HG03565 (cell line): Measurements from ENCODE around the gene RYR2.
"Not testable (repeated sequence)": the region's sequence is repeated elsewhere in the genome, so short reads cannot be mapped to it uniquely, and the experiment has no call there.

Source experiments
- ATAC-seq: cut with Tn5 transposase; IDR thresholded peaks from one replicate; pipeline ENCODE4 v1.9.1; 2021; ENCODE audit warnings: mild to moderate bottlenecking, moderate library complexity; ENCODE audit not compliant: unreplicated experiment

The RYR2 gene

GRCh38 chr1:237139732-237140131, 97.7 kb downstream of the RYR2 start:
- ATAC-seq = no peak

GRCh38 chr1:237140986-237141385, 99.0 kb downstream of the RYR2 start:
- no peak for ATAC-seq

DNA sequence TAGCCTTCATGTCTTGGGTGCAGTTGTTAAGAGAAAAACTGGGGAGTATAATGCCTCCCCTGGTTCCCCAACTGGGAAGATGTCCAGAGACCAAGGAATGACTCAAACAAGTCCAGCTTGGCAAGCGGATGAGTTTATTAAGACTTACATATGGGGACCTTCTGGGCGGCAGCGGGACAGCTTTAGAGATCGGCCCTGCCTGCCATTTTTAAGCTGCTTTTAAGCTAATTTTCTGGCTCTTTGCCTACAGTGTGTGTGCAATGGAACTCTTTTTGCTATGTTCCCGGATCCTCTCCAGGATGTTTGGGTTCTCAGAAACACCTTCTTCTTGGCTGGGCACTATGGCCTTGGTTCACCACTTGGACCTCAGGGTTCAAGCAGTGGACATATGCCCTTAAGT, 99.5 kb downstream of the RYR2 start:
- ATAC-seq = no peak

DNA sequence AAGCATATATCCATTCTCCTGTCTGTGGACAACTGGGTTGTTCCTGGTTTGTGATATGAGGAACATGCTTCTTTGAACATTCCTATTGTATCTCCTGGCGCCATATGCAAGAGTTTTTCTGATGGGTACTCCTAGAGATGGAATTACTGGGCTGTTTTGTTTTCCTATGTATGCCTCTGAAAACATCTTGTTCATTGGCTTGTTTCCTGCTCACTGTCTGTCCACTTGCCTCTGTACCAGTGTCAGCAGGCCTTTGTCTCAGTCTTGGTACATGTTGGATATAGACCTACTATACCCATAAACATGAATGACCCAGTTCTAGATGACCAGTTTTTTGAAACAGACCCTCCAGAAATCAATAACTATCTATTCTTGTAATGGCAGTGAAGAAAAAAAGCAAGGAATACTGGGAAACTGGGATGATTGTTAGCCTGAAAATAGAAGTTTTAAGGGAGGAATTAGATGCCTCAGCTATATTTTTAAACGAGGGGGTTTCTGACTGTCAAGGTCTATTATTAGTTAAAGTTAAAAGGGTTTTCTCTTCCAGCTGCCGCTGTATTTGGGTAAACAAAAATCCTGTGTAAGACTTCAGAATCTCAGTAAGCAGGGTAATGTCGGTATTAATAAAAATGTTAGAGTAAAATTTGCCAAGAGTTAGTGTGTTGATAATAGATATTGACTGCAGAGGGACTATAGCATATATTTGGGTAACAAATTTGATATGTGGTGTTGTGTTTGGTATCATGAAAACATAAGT, 103.6 kb downstream of the RYR2 start:
- ATAC-seq = no peak

GRCh38 chr1:237146241-237146640, 104.3 kb downstream of the RYR2 start:
- no peak for ATAC-seq

GRCh38 chr1:237149857-237150256, 107.9 kb downstream of the RYR2 start:
- no peak for ATAC-seq

DNA sequence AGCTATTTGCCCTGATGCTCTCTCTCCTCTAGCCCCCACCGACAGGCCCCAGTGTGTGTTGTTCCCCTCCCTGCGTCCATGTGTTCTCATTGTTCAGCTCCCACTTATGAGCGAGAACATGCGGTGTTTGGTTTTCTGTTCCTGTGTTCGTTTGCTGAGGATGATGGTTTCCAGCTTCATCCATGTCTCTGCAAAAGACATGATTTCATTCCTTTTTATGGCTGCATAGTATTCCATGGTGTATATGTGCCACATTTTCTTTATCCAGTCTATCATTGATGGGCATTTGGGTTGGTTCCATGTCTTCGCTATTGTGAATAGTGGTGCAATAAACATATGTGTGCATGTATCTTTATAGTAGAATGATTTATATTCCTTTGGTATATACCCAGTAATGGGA, 110.0 kb downstream of the RYR2 start:
- not testable (repeated sequence) for ATAC-seq

DNA sequence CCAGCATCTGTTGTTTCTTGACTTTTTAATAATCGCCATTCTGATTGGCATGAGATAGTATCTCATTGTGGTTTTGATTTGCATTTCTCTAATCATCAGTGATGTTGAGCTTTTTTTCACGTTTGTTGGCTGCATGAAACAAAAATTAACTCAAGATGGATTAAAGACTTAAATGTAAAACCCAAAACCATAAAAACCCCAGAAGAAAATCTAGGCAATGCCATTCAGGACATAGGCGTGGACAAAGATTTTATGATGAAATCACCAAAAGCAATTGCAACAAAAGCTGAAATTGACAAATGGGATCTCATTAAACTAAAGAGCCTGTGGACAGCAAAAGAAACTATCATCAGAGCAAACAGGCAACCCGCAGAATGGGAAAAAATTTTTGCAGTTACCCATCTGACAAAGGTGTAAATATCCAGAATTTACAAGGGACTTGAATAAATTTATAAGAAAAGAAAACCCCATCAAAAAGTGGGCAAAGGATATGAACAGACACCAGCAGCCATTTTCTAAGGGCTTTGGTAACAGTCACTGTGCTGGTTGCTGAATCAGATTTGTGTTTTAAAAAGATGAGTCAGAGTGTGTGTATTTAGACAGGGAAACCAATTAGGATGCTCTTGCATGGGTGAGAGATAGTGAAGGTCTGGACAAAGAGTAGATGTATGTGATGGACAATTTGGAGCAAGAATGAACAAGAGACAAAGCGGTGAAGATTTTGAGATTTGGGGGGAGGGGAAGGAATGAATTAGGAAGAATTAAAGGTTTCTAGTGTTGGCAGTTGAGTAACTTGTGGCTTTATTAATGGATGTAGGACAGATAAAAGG, 110.7 kb downstream of the RYR2 start:
- ATAC-seq = no peak

- ATAC-seq = no peak
Observed at GRCh38 chr1:237154157-237154556, 112.2 kb downstream of the RYR2 start.

GRCh38 chr1:237164406-237165352, 122.7 kb downstream of the RYR2 start:
- ATAC-seq = no peak

- ATAC-seq = no peak
Observed at GRCh38 chr1:237166086-237166485, 124.1 kb downstream of the RYR2 start.

DNA sequence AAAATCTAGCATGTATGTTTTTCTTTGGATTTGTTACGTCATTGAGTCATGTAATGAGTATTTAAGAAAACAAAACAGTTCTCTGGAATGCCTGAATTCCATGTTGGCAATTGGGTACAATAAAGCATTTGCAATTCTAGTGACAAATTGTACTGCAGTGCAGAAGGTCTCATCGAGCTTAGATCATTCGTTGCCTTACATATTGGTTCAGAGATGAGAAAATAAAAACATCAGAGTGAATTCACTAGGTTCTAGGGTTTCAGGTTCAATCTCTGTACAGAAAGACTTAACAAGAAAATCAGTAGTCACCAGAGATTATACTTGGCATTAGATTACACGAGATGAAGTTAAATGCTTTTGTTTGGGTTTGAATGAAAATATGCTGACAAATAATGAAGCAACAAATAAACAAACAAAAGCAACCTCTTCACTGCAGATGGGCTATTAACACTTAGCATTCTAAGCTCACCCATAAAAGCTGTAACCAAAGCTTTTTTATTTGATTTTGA, 124.7 kb downstream of the RYR2 start:
- ATAC-seq = no peak

DNA sequence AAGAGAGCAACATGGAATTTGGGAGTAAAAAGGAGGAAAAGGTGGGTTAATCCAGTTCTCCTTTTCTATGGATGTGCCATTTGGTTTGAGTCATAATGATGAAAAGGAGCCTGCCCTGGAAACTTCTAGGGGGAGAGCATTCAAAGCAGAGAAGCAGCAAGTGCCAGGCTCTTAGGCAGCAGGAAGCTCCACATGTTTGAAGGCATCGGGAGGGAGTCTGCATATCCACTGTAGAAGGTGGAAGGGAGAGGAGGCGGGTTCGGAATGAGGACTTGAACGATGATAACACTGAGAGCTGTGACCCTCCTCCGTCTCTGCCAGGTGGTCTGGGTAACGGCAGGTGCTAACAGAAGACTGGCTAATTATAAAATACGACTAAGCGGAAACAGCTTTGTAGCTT, 128.2 kb downstream of the RYR2 start:
- no peak for ATAC-seq

GRCh38 chr1:237171454-237172117, 129.6 kb downstream of the RYR2 start:
- no peak for ATAC-seq

GRCh38 chr1:237172118-237172485, 130.1 kb downstream of the RYR2 start:
- no peak for ATAC-seq

DNA sequence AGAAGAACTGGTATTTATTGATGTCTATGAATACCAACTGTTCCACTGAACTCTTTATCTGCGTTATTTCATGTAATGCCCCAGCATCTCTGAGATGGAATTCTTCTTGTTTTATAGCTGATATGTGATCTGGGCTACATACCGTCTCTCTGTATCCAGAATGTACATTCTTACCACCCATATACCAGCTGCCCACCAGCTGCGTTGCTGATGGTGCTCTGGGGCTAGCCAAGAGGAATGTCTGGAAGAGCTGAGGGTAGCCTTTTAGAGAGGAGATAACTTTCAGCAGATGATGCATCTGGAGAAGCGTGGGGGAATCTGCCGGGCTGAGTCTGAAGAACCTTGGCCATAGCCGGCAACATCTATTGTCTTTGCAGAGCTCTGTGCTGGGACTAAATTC, 137.5 kb downstream of the RYR2 start:
- no peak for ATAC-seq

DNA sequence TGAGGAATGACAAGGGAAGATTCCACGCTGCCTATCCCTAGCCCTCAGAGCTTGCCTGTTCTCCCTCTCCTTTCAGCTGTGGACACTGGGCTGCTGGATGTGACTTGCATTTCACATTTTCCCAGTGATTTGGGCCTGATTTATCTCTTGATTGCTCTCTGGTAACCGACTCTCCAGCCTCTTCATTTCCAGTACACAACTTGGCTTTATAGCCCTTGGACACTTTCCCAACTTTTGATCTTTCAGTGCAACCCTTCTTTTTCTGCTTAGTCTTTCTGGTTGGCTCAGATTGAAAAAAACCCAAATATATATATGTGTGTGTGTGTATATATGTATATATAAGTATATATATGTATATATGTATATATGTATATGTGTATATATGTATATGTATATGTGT, 138.3 kb downstream of the RYR2 start:
- ATAC-seq = no peak

DNA sequence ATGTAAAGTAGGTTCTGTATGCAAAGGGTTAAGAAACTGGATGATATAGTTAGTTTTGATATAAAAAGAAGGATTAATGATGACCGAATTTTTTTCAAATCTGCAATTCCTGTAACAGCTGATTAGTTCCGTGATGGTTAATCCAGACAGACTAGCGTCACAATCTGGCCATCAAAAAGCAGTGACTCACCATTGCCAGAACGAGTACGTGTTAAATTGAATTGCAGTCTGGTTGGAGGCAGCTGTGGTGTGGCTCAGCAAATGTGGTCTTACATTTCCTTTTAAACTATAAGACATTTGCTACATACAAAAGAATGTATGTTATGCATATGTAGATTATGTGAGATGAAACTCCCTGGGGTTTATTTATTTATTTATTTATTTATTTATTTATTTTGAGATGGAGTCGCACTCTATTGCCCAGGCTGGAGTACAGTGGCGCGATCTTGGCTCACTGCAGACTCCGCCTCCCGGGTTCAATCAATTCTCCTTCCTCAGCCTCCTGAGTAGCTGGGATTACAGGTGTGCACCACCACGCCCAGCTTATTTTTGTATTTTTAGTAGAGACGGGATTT, 139.8 kb downstream of the RYR2 start:
- ATAC-seq = no peak

DNA sequence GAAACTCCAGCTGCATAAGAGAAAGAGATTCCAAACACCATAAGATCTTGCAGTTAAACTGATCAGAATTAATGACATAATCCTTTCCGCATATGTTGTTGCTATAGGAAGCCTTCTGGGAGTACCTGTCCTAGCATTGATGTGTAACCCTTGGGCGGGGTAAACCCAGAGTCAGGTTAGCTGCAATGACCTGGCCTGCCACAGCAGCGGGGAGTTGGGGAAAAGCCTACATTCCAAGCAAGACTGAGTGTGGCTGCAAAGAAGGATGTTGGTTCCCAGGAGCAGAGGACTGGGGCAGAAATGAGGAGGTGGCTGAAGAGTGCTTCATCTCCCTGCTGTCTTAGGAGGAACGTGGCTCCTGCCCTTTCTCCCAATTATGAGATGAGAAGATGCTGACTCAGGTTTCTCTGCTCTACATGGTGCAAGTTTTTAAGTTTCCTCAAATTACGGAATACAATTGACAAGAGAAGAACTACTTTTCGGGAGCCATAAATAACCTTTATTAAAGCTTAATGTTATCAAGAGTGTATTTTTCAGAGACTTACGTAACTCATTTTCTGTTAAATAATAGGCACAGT, 142.1 kb downstream of the RYR2 start:
- ATAC-seq = no peak

DNA sequence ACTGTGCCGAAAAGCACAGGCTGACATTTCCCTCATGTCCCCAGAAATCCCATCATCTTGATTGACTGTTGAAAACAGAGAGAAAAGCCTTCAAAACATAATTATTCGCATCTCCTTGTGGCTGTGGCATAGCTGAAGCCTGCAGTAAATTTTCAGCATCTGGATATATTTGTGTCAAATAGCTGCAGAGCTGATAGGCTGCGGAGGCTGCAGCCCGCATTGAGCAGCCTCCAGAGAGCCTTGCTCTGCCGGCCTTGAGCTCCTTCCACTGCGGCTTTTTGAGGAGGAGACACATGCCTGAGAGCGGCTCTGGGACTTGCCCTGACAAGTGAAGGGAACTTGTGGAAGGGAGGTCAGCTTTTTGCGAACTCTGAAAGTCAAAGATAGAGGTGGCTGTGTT, 144.7 kb downstream of the RYR2 start:
- no peak for ATAC-seq
